Loucy (cell line): ENCODE measurements around the gene RTEL1.

Experiments used
- H2AFZ ChIP-seq: fragments of 200-600 bp; sonication (generic); 2 replicates; pipeline ENCODE4 v1.6.0; 2016; ENCODE audit warnings: antibody characterized with exemption, mild to moderate bottlenecking, low read length, moderate library complexity
- H3F3A ChIP-seq: fragments of 200-600 bp; 2 replicates; pipeline ENCODE4 v1.6.0; 2016; ENCODE audit warnings: antibody characterized with exemption, low read depth, mild to moderate bottlenecking
- H3K27me3 ChIP-seq: fragments of 200-600 bp; sonication (generic); 2 replicates; pipeline ENCODE4 v1.6.1; 2014; ENCODE audit warnings: low read length, mild to moderate bottlenecking; ENCODE audit not compliant: insufficient read depth, poor library complexity, severe bottlenecking
- H3K36me3 ChIP-seq: fragments of 200-600 bp; sonication (generic); 2 replicates; pipeline ENCODE4 v1.6.1; 2016; ENCODE audit warnings: low read length; ENCODE audit not compliant: insufficient read depth
- H3K4me1 ChIP-seq: fragments of 200-600 bp; sonication (generic); 2 replicates; pipeline ENCODE4 v1.5.1; 2014; ENCODE audit warnings: low read length, mild to moderate bottlenecking; ENCODE audit not compliant: insufficient read depth, poor library complexity, severe bottlenecking
- H3K4me2 ChIP-seq: fragments of 200-600 bp; sonication (generic); 2 replicates; pipeline ENCODE4 v1.6.0; 2014; ENCODE audit warnings: antibody characterized with exemption, low read length, low read depth, mild to moderate bottlenecking; ENCODE audit not compliant: poor library complexity, severe bottlenecking
- H3K4me3 ChIP-seq: fragments of 200-600 bp; sonication (generic); 2 replicates; pipeline ENCODE4 v1.5.1; 2014; ENCODE audit warnings: low read length, mild to moderate bottlenecking, mixed read lengths; ENCODE audit not compliant: poor library complexity, severe bottlenecking
- H3K79me2 ChIP-seq: fragments of 200-600 bp; sonication (generic); 2 replicates; pipeline ENCODE4 v1.6.1; 2014; ENCODE audit warnings: low read length; ENCODE audit not compliant: insufficient read depth
- H3K9ac ChIP-seq: fragments of 200-600 bp; sonication (generic); 2 replicates; pipeline ENCODE4 v1.6.0; 2014; ENCODE audit warnings: mild to moderate bottlenecking, low read depth, low read length, moderate library complexity; ENCODE audit not compliant: poor library complexity, severe bottlenecking
- H3K9me2 ChIP-seq: fragments of 200-600 bp; sonication (generic); replicated peaks from 2 replicates; pipeline ENCODE4 v1.6.1; 2016; ENCODE audit warnings: low read depth, low read length, mixed read lengths
- H3K9me3 ChIP-seq: fragments of 200-600 bp; sonication (generic); 2 replicates; pipeline ENCODE4 v1.6.1; 2014; ENCODE audit warnings: mild to moderate bottlenecking, antibody characterized with exemption, low read length, low read depth; ENCODE audit not compliant: insufficient read depth
- H4K20me1 ChIP-seq: fragments of 200-600 bp; sonication (generic); 2 replicates; pipeline ENCODE4 v1.6.0; 2014; ENCODE audit warnings: antibody characterized with exemption, low read length, mild to moderate bottlenecking; ENCODE audit not compliant: insufficient read depth, poor library complexity, severe bottlenecking
- EZH2phosphoT487 ChIP-seq: fragments of 200-600 bp; IDR thresholded peaks from 2 replicates; pipeline ENCODE4 v1.6.1; 2018; ENCODE audit warnings: antibody characterized with exemption, mild to moderate bottlenecking, moderate library complexity, borderline replicate concordance
- TF ChIP-seq, protein P1 (sequence below): fragments of 200-600 bp; sonication (generic); conservative IDR thresholded peaks from 2 replicates; pipeline ENCODE4 v1.5.1; 2014; ENCODE audit warnings: mild to moderate bottlenecking, antibody characterized with exemption, low read length

The RTEL1 gene

DNA sequence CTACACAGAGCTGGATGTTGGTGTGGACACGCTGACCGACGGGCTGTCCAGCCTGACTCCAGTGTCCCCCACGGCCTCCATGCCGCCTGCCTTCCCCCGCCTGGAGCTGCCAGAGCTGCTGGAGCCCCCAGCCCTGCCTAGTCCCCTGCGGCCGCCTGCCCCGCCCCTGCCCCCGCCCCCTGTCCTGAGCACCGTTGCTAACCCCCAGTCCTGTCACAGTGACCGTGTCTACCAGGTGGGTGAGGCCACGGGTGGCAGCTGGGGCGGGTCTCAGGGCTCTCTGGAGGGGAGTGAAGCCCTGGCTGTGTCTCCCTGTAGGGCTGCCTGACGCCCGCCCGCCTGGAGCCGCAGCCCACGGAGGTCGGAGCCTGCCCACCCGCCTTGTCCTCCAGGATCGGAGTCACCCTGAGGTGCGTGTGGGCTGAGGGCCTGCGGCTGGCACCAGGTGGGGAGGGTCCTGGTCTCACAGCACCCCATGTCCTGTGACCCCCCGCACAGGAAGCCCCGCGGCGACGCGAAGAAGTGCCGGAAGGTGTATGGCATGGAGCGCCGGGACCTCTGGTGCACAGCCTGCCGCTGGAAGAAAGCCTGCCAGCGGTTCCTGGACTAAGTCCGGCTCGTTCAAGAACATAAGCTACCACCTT is 84.4 kb downstream of the RTEL1 start:
- TF ChIP-seq EZH2phosphoT487, result no peak
- TF ChIP-seq, protein P1, sequence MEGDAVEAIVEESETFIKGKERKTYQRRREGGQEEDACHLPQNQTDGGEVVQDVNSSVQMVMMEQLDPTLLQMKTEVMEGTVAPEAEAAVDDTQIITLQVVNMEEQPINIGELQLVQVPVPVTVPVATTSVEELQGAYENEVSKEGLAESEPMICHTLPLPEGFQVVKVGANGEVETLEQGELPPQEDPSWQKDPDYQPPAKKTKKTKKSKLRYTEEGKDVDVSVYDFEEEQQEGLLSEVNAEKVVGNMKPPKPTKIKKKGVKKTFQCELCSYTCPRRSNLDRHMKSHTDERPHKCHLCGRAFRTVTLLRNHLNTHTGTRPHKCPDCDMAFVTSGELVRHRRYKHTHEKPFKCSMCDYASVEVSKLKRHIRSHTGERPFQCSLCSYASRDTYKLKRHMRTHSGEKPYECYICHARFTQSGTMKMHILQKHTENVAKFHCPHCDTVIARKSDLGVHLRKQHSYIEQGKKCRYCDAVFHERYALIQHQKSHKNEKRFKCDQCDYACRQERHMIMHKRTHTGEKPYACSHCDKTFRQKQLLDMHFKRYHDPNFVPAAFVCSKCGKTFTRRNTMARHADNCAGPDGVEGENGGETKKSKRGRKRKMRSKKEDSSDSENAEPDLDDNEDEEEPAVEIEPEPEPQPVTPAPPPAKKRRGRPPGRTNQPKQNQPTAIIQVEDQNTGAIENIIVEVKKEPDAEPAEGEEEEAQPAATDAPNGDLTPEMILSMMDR, result no peak
- H3K36me3 ChIP-seq, result peaks cover 13% of the 10 kb centered on the region; the same call in 1 of the 2 replicates
- H3F3A ChIP-seq, result 0 out of 2 replicates have a peak, but pooled peaks cover 7% of the 10 kb centered on the region
- peaks cover 31% of the 10 kb centered on the region for H3K79me2 ChIP-seq
- no peak overlapping the region for H3K4me3 ChIP-seq
- peaks cover 29% of the 10 kb centered on the region for H4K20me1 ChIP-seq
- no peaks in the 10 kb centered on the region for H3K9me3 ChIP-seq
- no peaks in the 10 kb centered on the region for H3K9me2 ChIP-seq
- H3K4me2 ChIP-seq, result no peak overlapping the region
- no peak overlapping the region for H3K9ac ChIP-seq
- H3K4me1 ChIP-seq, result peaks cover 17% of the 10 kb centered on the region
- no peaks in the 10 kb centered on the region for H3K27me3 ChIP-seq
- no peak overlapping the region for H2AFZ ChIP-seq

DNA sequence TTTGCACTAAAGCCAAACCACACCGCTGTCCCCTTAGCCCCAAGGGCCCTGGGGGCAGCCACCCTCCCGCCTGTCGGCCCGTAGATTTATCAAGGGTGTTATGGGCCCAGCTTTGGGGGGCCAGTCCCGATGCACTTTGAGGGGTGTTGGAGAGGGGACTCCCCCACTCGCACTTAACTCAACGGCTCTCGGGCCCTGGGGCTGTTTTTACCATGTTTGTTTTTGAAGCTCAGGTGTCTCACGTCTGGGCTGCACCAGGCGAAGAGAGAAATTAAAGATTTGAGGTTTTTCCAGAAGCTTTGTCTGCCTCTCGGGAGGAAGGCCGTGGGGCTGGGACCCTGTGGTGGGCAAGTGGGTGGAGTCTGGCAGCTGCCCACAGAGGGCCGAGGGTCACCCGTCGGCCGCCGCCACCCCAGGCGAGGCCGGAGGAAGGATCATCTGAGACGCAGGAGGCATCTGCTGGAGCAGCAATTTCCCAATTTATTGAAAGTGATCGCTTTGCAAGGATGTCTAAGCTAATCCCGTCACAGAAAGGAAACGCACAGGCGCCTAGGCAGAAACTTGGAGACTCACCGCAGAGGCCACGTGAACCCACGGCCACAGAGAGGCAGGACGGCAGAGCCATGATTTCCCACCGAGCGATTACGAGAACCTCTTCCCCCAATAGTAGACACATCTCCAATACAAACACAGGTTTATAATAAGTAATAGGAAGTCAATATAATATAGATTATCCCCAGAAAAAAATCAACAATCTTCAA is 85.3 kb downstream of the RTEL1 start:
- peaks cover 24% of the 10 kb centered on the region for H4K20me1 ChIP-seq
- no peak overlapping the region for H3K4me3 ChIP-seq
- peaks cover 13% of the 10 kb centered on the region; the same call in 1 of the 2 replicates for H3K36me3 ChIP-seq
- H3F3A ChIP-seq, result 0 out of 2 replicates have a peak, but pooled peaks cover 7% of the 10 kb centered on the region
- no peaks in the 10 kb centered on the region for H3K27me3 ChIP-seq
- no peak overlapping the region for H3K9ac ChIP-seq
- H3K9me2 ChIP-seq, result no peaks in the 10 kb centered on the region
- H3K4me2 ChIP-seq, result no peak overlapping the region
- peaks cover 12% of the 10 kb centered on the region for H3K4me1 ChIP-seq
- no peaks in the 10 kb centered on the region for H3K9me3 ChIP-seq
- no peak overlapping the region for H2AFZ ChIP-seq
- TF ChIP-seq, protein P1, result no peak
- TF ChIP-seq EZH2phosphoT487, result no peak
- peaks cover 24% of the 10 kb centered on the region for H3K79me2 ChIP-seq

DNA sequence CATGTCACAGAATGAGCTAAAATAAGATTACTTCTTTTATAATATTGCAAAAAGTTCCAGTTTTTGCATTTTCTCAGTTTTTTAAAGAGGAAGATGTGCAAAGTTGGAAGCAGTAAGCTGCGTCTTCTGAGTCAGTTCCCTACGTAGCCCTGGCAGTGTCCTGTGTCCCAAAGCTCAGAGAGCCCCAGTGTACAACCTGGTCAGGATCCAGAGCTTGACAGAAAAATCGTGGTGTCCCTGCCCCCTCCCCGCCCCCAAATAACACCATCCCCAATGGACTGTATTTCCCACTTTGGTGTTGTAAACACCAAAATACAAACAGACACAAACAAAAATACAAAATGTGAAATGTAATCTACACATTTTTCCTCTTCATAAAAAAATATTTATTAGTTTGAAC is 86.0 kb downstream of the RTEL1 start:
- Histone ChIP-seq H3K36me3 (peaks cover 13% of the 10 kb centered on the region; the same call in 1 of the 2 replicates), H3K9me3 (no peaks in the 10 kb centered on the region), H3K79me2 (peaks cover 20% of the 10 kb centered on the region), H2AFZ (no peak overlapping the region), H3K27me3 (no peaks in the 10 kb centered on the region), H3K9me2 (no peaks in the 10 kb centered on the region), H3K4me2 (no peak overlapping the region), H4K20me1 (peaks cover 17% of the 10 kb centered on the region), H3K4me1 (peaks cover 10% of the 10 kb centered on the region), H3F3A (0 out of 2 replicates have a peak, but pooled peaks cover 7% of the 10 kb centered on the region), H3K9ac (no peak overlapping the region), H3K4me3 (no peak overlapping the region)
- no peak for TF ChIP-seq EZH2phosphoT487
- TF ChIP-seq, protein P1, result no peak
